GM12878 (cell line): ENCODE data around the gene CYTH3. TPM values are rescaled to one million over a fixed set of nuclear protein-coding genes. Genes with fewer than 3 reads are reported as not detected.

Experiments used
- ATAC-seq: fragments of 200-7000 bp; cut with Tn5 transposase; 3 replicates; pipeline ENCODE4 v1.9.1; 2020; ENCODE audit warnings: mild to moderate bottlenecking, moderate library complexity
- BruUV-seq: library from RNA; stranded (reverse); fragments of 400-500 nt; replicated peaks from 2 replicates; lab custom pipeline; 2021; lab: Mats Ljungman, UMichigan
- CTCF ChIA-PET: fragments of 300-600 bp; sonication (Branson Sonifier 250); formaldehyde crosslinking; extraction: SDS; loops from one replicate; lab custom pipeline; 2021; ENCODE audit warnings: inconsistent platforms; lab: Yijun Ruan, JAX
- POLR2A ChIA-PET: fragments of 350-600 bp; formaldehyde crosslinking; extraction: SDS; loops from one replicate; lab custom pipeline; 2021; ENCODE audit warnings: inconsistent platforms; lab: Charles Lee
- RAD21 ChIA-PET: fragments of 300-600 bp; sonication (Branson Sonifier 250); formaldehyde crosslinking; loops from one replicate; lab custom pipeline; 2023; ENCODE audit warnings: antibody characterized with exemption; ENCODE audit not compliant: unreplicated experiment; lab: Charles Lee
- SMC1A ChIA-PET: fragments of 300-600 bp; sonication (Branson Sonifier 250); formaldehyde crosslinking; loops from one replicate; lab custom pipeline; 2023; ENCODE audit not compliant: unreplicated experiment, uncharacterized antibody; lab: Charles Lee
- DNase-seq: peaks from one replicate; pipeline ENCODE4 v3.0.0-alpha.2; 2011; ENCODE audit warnings: low read depth, low spot score
- FAIRE-seq: peaks from 3 replicates; lab custom pipeline; 2011; peaks lifted over from hg19 to GRCh38; lab: Jason Lieb, UNC
- H2AFZ ChIP-seq: 2 replicates; pipeline ENCODE4 v1.6.0; 2011; ENCODE audit warnings: low read depth, low read length, control low read depth; ENCODE audit not compliant: control insufficient read depth
- H3K27ac ChIP-seq: 2 replicates; pipeline ENCODE4 v1.5.1; 2011; ENCODE audit warnings: control low read depth; ENCODE audit not compliant: control insufficient read depth, insufficient read depth
- H3K27me3 ChIP-seq, 2 experiments: replicated peaks in 1 of 2; 2 replicates each; pipeline versions ENCODE4 v1.6.0 to v1.6.1; 2011; ENCODE audit warnings: low read length in 1 of 2; ENCODE audit not compliant: control insufficient read depth in 2 of 2, insufficient read depth in 2 of 2
- H3K36me3 ChIP-seq, 2 experiments: 2 replicates each; pipeline ENCODE4 v1.5.1; 2011; ENCODE audit warnings: low read length in 1 of 2; ENCODE audit not compliant: control insufficient read depth in 2 of 2, insufficient read depth in 2 of 2
- H3K4me1 ChIP-seq: 2 replicates; pipeline ENCODE4 v1.6.1; 2011; ENCODE audit warnings: mild to moderate bottlenecking, low read length, moderate library complexity, mixed read lengths; ENCODE audit not compliant: control insufficient read depth, insufficient read depth
- H3K4me2 ChIP-seq: 2 replicates; pipeline ENCODE4 v1.6.0; 2011; ENCODE audit warnings: control low read depth; ENCODE audit not compliant: control insufficient read depth, insufficient read depth
- H3K4me3 ChIP-seq: fragments of 200-600 bp; sonication (generic); 2 replicates; pipeline ENCODE4 v1.5.1; 2016
- H3K79me2 ChIP-seq: 2 replicates; pipeline ENCODE4 v1.6.0; 2011; ENCODE audit warnings: low read length; ENCODE audit not compliant: control insufficient read depth, insufficient read depth
- H3K9ac ChIP-seq: 2 replicates; pipeline ENCODE4 v1.8.0; 2011; ENCODE audit warnings: low read length, control low read depth, mixed read lengths; ENCODE audit not compliant: control insufficient read depth, insufficient read depth
- H3K9me3 ChIP-seq: replicated peaks from 3 replicates; pipeline ENCODE4 v1.5.1; 2011; ENCODE audit warnings: mild to moderate bottlenecking, low read length; ENCODE audit not compliant: control insufficient read depth, insufficient read depth
- H4K20me1 ChIP-seq: 2 replicates; pipeline ENCODE4 v1.6.0; 2011; ENCODE audit not compliant: control insufficient read depth, insufficient read depth
- CHD2 ChIP-seq: IDR thresholded peaks from 2 replicates; pipeline ENCODE4 v1.6.1; 2011; ENCODE audit warnings: low read depth, low read length, improper control_type of control experiment, borderline replicate concordance
- E4F1 ChIP-seq: fragments of 450-650 bp; IDR thresholded peaks from 2 replicates; pipeline ENCODE4 v1.6.1; 2018; ENCODE audit warnings: borderline replicate concordance, mild to moderate bottlenecking; ENCODE audit not compliant: partially characterized antibody
- EED ChIP-seq: sonication (generic); IDR thresholded peaks from 2 replicates; pipeline ENCODE4 v1.6.1; 2016; ENCODE audit warnings: antibody characterized with exemption, low read depth
- REST ChIP-seq: IDR thresholded peaks from 2 replicates; pipeline ENCODE4 v1.6.1; 2012; ENCODE audit warnings: mild to moderate bottlenecking, low read depth, low read length
- SKIL ChIP-seq: fragments of 450-650 bp; IDR thresholded peaks from 2 replicates; pipeline ENCODE4 v1.6.1; 2017; ENCODE audit warnings: mild to moderate bottlenecking, low read depth, inconsistent platforms; ENCODE audit not compliant: poor library complexity, severe bottlenecking
- SMAD1 ChIP-seq: fragments of 450-650 bp; IDR thresholded peaks from 2 replicates; pipeline ENCODE4 v1.6.1; 2018; ENCODE audit warnings: mild to moderate bottlenecking, low read depth; ENCODE audit not compliant: partially characterized antibody
- SREBF2 ChIP-seq: IDR thresholded peaks from 2 replicates; pipeline ENCODE4 v1.6.1; 2012; ENCODE audit warnings: mild to moderate bottlenecking, low read length
- TAF1 ChIP-seq: IDR thresholded peaks from 2 replicates; pipeline ENCODE4 v1.6.1; 2011; ENCODE audit warnings: mild to moderate bottlenecking, low read depth, low read length, borderline replicate concordance
- ZNF207 ChIP-seq: fragments of 450-650 bp; IDR thresholded peaks from 2 replicates; pipeline ENCODE4 v1.6.1; 2014; ENCODE audit warnings: antibody characterized with exemption, mild to moderate bottlenecking, borderline replicate concordance
- WGBS: methylation state at CpG from one replicate; pipeline ENCODE4 v1.1.6; 2016; ENCODE audit warnings: low lambda C conversion rate; ENCODE audit not compliant: insufficient replicate concordance, insufficient coverage; ENCODE audit errors: missing lambda C conversion rate; 5-methylcytosine and 5-hydroxymethylcytosine counted together
- in situ Hi-C: fragments of 300-500 bp; cut with MboI; formaldehyde crosslinking; loops from 9 replicates; pipeline ENCODE4 v1.14.3; 2018; ENCODE audit warnings: mixed read lengths
- intact Hi-C: fragments of 100-400 bp; cut with micrococcal nuclease; formaldehyde crosslinking; loops from one replicate; pipeline ENCODE4 v1.14.2; 2022; ENCODE audit not compliant: unreplicated experiment
- polyA plus RNA-seq, 11 experiments: library from polyadenylated mRNA; depleted of rRNA in 4 of 11; unstranded in 6 of 11; stranded (reverse) in 5 of 11; fragments of >200 nt; fragmentation: Nextera tagmentation in 4 of 11; fragmentation: Illumina TruSeq in 1 of 11; extraction: Ambion mirVana in 4 of 11; extraction: Trizol in 1 of 11; gene quantifications; 1 replicate in 1 of 11; 2 replicates in 10 of 11; pipeline versions ENCODE4 v1.2.1 to v1.2.3, GENCODE V29; 2011 to 2016; ENCODE audit warnings: inconsistent platforms in 2 of 11, missing spikeins in 2 of 11, low read depth in 1 of 11
- total RNA-seq, 4 experiments: library from RNA; depleted of rRNA in 3 of 4; stranded (reverse); fragments of >200 nt in 3 of 4; fragmentation: Illumina TruSeq in 1 of 4; extraction: Trizol in 1 of 4; gene quantifications; 2 replicates each; pipeline versions ENCODE4 v1.2.1 to v1.2.3, GENCODE V29; 2013 to 2021

CYTH3 gene
- total and polyA plus RNA-seq, 10 of the 15 experiments (the other 5 are each of a cell fraction or from before 2014, with no cell fraction given), result 0.45 to 28.2 (median 15.7) TPM

GRCh38 chr7:6279341-6279740 is 6.9 kb upstream of the CYTH3 start:
- Histone ChIP-seq H3K27me3 (no peaks in the 10 kb centered on the region), H3K9me3 (no peaks in the 10 kb centered on the region), H3K36me3 (no peaks in the 10 kb centered on the region), H4K20me1 (no peaks in the 10 kb centered on the region), H3K79me2 (no peaks in the 10 kb centered on the region), H3K4me1 (no peaks in the 10 kb centered on the region), H3K27ac (no peak overlapping the region), H3K4me3 (no peak overlapping the region), H3K4me2 (no peak overlapping the region), H3K9ac (no peak overlapping the region), H2AFZ (no peak overlapping the region)
- BruUV-seq, result no TSS peak
- 31% methylated on average over 3 of the region's 3 CpGs for WGBS
- DNase-seq (no peak), ATAC-seq (no peak), FAIRE-seq (no peak)
- ChIA-PET CTCF (no interaction called here), RAD21 (no interaction called here), SMC1A (no interaction called here), POLR2A (no interaction called here)
- intact Hi-C loops (no loop called here), in situ Hi-C loops (no loop called here)
- TF ChIP-seq TAF1 (no peak), EED (no peak), ZNF207 (no peak), SKIL (no peak), CHD2 (no peak), SMAD1 (no peak), REST (no peak), E4F1 (no peak), SREBF2 (no peak)
